Measurements from ENCODE around the gene ZC3H18.

DNA sequence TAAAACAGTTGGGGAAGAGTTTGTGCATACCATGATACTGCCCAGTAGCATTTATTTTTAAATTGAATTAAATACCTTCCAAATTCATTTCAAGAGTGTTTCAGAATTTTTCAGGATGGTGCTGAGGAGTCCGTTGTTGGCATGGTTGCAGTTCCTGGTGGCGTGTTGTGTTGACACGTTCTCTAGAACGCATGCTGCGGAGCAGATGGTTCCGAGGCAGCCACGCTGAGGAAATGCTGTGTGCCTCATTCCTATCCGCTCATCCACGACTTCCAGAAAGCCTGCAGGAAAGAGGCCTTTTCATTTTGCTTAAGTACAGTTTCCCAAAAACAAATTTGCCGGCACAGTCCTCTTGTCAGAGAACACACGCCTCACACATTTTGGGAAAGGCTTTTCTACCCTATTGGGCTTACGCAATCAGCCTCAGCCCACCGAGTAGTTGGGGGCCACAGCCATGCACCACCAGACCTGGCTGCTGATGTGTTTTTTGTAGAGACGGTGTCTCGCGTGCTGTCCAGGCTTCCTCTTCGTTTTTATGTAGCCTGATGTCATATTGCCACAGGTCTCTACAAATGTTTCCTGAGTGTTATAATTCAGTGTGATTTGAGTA, 36.0 kb downstream of the ZC3H18 start:
- TF ChIP-seq CTCF (IDR thresholded peaks at IDR 0.05), result no peak
- TF ChIP-seq POLR2AphosphoS5 (IDR thresholded peaks at IDR 0.05), result no peak
- no peak for TF ChIP-seq POLR2A (IDR thresholded peaks at IDR 0.05)
